CD14-positive monocyte (primary cell): ENCODE measurements around the gene GOLM1. TPM values are rescaled to one million over a fixed set of nuclear protein-coding genes. Genes with fewer than 3 reads are reported as not detected.

ENCODE experiments used
- DNase-seq, 3 donors: peaks; one replicate each; pipeline ENCODE4 v3.0.0-alpha.2; 2011 to 2022
- H2AFZ ChIP-seq: 2 replicates; pipeline ENCODE4 v1.6.0; 2012; ENCODE audit warnings: mild to moderate bottlenecking, low read depth, low read length, inconsistent platforms; ENCODE audit not compliant: insufficient read depth, poor library complexity, severe bottlenecking
- H3K27ac ChIP-seq, 2 donors: 1 replicate in 1 of 2; 2 replicates in 1 of 2; pipeline ENCODE4 v1.5.1; 2012 to 2013; ENCODE audit warnings: low read length in 2 of 2, control low read depth in 1 of 2, inconsistent platforms in 1 of 2, low read depth in 1 of 2, mild to moderate bottlenecking in 1 of 2
- H3K27me3 ChIP-seq, 2 donors: one replicate each; pipeline versions ENCODE4 v1.6.0 to v1.6.1; 2011 to 2013; ENCODE audit warnings: low read length in 2 of 2; ENCODE audit not compliant: control insufficient read depth in 2 of 2, insufficient read depth in 2 of 2
- H3K36me3 ChIP-seq, 2 donors: replicated peaks in 1 of 2; 1 replicate in 1 of 2; 2 replicates in 1 of 2; pipeline versions ENCODE4 v1.5.1 to v1.6.1; 2012 to 2013; ENCODE audit warnings: low read length in 2 of 2, control low read depth in 1 of 2, inconsistent platforms in 1 of 2, mild to moderate bottlenecking in 1 of 2; ENCODE audit not compliant: insufficient read depth in 2 of 2, control insufficient read depth in 1 of 2
- H3K4me1 ChIP-seq, 2 donors: 1 replicate in 1 of 2; 2 replicates in 1 of 2; pipeline versions ENCODE4 v1.5.1 to v1.6.1; 2012 to 2013; ENCODE audit warnings: low read length in 2 of 2, control low read depth in 1 of 2, inconsistent platforms in 1 of 2, mild to moderate bottlenecking in 1 of 2, moderate library complexity in 1 of 2; ENCODE audit not compliant: insufficient read depth in 2 of 2, control insufficient read depth in 1 of 2
- H3K4me2 ChIP-seq: replicated peaks from 2 replicates; pipeline ENCODE3; 2012; ENCODE audit warnings: low read length, moderate library complexity, mild to moderate bottlenecking; ENCODE audit not compliant: poor library complexity, severe bottlenecking; ENCODE audit errors: extremely low read depth
- H3K4me3 ChIP-seq, 3 experiments: fragments of 200-600 bp in 1 of 3; sonication (generic) in 1 of 3; replicated peaks in 1 of 3; 1 replicate in 2 of 3; 2 replicates in 1 of 3; pipeline ENCODE4 v1.5.1; 2011 to 2013; ENCODE audit warnings: low read length in 3 of 3, mild to moderate bottlenecking in 3 of 3, control low read depth in 2 of 3, low read depth in 2 of 3, inconsistent platforms in 1 of 3, moderate library complexity in 1 of 3
- H3K79me2 ChIP-seq: 2 replicates; pipeline ENCODE4 v1.6.0; 2012; ENCODE audit warnings: mild to moderate bottlenecking, control low read depth, inconsistent platforms, low read length, moderate library complexity; ENCODE audit not compliant: insufficient read depth
- H3K9ac ChIP-seq: 2 replicates; pipeline ENCODE4 v1.6.0; 2017; ENCODE audit warnings: low read length, mild to moderate bottlenecking; ENCODE audit not compliant: insufficient read depth, poor library complexity, severe bottlenecking
- H3K9me3 ChIP-seq, 2 donors: replicated peaks in 1 of 2; 1 replicate in 1 of 2; 2 replicates in 1 of 2; pipeline versions ENCODE4 v1.5.1 to v1.6.1; 2012 to 2013; ENCODE audit warnings: low read length in 2 of 2, control low read depth in 1 of 2; ENCODE audit not compliant: control insufficient read depth in 1 of 2, insufficient read depth in 1 of 2
- H4K20me1 ChIP-seq: 2 replicates; pipeline ENCODE4 v1.6.0; 2012; ENCODE audit warnings: mild to moderate bottlenecking, low read length, control low read depth, moderate library complexity; ENCODE audit not compliant: insufficient read depth
- H3K27ac Mint-ChIP-seq, 7 donors: one replicate each; pipeline ENCODE4 v1.8.0; 2020; ENCODE audit warnings: mild to moderate bottlenecking in 7 of 7, mixed read lengths in 7 of 7, moderate library complexity in 6 of 7, inconsistent platforms in 2 of 7
- H3K27me3 Mint-ChIP-seq, 3 donors: one replicate each; pipeline ENCODE4 v1.8.0; 2021 to 2022; ENCODE audit warnings: low read depth in 3 of 3, mild to moderate bottlenecking in 3 of 3, mixed read lengths in 3 of 3, moderate library complexity in 3 of 3, inconsistent platforms in 1 of 3
- H3K36me3 Mint-ChIP-seq, 2 donors: one replicate each; pipeline ENCODE4 v1.8.0; 2020; ENCODE audit warnings: mixed read lengths in 2 of 2, inconsistent platforms in 1 of 2, mild to moderate bottlenecking in 1 of 2
- H3K4me1 Mint-ChIP-seq: one replicate; pipeline ENCODE4 v1.8.0; 2020; ENCODE audit warnings: mild to moderate bottlenecking, mixed read lengths
- H3K4me3 Mint-ChIP-seq, 2 donors: one replicate each; pipeline ENCODE4 v1.8.0; 2020; ENCODE audit warnings: mild to moderate bottlenecking in 2 of 2, mixed read lengths in 2 of 2, moderate library complexity in 1 of 2
- H3K9me3 Mint-ChIP-seq, 7 donors: one replicate each; pipeline ENCODE4 v1.8.0; 2020 to 2022; ENCODE audit warnings: mixed read lengths in 7 of 7, mild to moderate bottlenecking in 6 of 7, moderate library complexity in 6 of 7, inconsistent platforms in 2 of 7
- WGBS: methylation state at CpG from one replicate; pipeline ENCODE4 v1.1.5; 2013; ENCODE audit warnings: missing lambda C conversion rate; ENCODE audit not compliant: insufficient coverage; 5-methylcytosine and 5-hydroxymethylcytosine counted together
- intact Hi-C, 2 donors: fragments of 100-400 bp; cut with micrococcal nuclease; formaldehyde crosslinking; loops; one replicate each; pipeline versions ENCODE4 v1.15.0 to v1.15.1; 2023
- polyA plus RNA-seq, 3 donors: library from polyadenylated mRNA; depleted of rRNA in 1 of 3; unstranded in 2 of 3; stranded (reverse) in 1 of 3; fragments of 300-500 nt in 2 of 3; fragments of >200 nt in 1 of 3; fragmentation: Illumina TruSeq in 2 of 3; gene quantifications; 1 replicate in 2 of 3; 2 replicates in 1 of 3; pipeline ENCODE4 v1.2.3, GENCODE V29; 2012 to 2021
- TF ChIP-seq, protein P1 (sequence below): fragments of 200-600 bp; IDR thresholded peaks from one replicate; pipeline ENCODE4 v1.8.0; 2022; ENCODE audit warnings: antibody characterized with exemption, mild to moderate bottlenecking

The GOLM1 gene
- polyA plus RNA-seq, 3 donors, result 10.4 to 27.5 (median 12.9) TPM

DNA sequence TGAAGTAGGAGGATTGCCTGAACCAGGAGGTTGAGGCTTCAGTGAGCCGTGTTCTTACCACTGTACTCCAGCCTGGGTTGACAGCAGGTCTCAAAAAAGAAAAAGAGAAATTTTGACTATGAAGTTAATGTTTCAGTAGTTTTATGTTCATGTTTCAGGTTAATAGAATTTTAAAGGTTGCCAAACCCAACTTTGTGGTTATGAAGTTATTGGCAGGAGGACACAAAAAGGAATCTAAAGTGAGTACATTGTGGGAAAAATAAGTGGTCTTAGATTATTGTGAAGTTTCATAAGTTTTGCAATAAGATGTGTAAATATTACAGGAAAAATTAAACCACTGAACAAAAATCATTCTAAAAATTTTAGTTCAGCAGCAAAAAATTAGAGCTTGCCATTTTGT lies 78.6 kb downstream of the GOLM1 start:
- no peaks in the 10 kb centered on the region for H3K4me1 Mint-ChIP-seq
- H3K4me2 ChIP-seq, result no peak overlapping the region
- TF ChIP-seq, protein P1, sequence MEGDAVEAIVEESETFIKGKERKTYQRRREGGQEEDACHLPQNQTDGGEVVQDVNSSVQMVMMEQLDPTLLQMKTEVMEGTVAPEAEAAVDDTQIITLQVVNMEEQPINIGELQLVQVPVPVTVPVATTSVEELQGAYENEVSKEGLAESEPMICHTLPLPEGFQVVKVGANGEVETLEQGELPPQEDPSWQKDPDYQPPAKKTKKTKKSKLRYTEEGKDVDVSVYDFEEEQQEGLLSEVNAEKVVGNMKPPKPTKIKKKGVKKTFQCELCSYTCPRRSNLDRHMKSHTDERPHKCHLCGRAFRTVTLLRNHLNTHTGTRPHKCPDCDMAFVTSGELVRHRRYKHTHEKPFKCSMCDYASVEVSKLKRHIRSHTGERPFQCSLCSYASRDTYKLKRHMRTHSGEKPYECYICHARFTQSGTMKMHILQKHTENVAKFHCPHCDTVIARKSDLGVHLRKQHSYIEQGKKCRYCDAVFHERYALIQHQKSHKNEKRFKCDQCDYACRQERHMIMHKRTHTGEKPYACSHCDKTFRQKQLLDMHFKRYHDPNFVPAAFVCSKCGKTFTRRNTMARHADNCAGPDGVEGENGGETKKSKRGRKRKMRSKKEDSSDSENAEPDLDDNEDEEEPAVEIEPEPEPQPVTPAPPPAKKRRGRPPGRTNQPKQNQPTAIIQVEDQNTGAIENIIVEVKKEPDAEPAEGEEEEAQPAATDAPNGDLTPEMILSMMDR, result no peak
- no peak overlapping the region for H3K9ac ChIP-seq
- H3K4me3 ChIP-seq, result no peak overlapping the region
- H3K27ac Mint-ChIP-seq, result no peak overlapping the region
- H3K27ac ChIP-seq, result no peak overlapping the region
- 100% methylated on average over 1 of the region's 1 CpG for WGBS
- H4K20me1 ChIP-seq, result no peaks in the 10 kb centered on the region
- H2AFZ ChIP-seq, result no peak overlapping the region
- H3K79me2 ChIP-seq, result no peaks in the 10 kb centered on the region
- no peaks in the 10 kb centered on the region for H3K9me3 ChIP-seq
- no peaks in the 10 kb centered on the region for H3K4me1 ChIP-seq
- peaks cover 72 to 81% of the 10 kb centered on the region in 2 donors for H3K36me3 Mint-ChIP-seq
- no peaks in the 10 kb centered on the region for H3K27me3 ChIP-seq
- no peak overlapping the region for H3K4me3 Mint-ChIP-seq
- intact Hi-C loops, result no loop called here
- DNase-seq, result no peak
- H3K9me3 Mint-ChIP-seq, result peaks cover 0 to 2% (median 0%) of the 10 kb centered on the region in 7 donors
- peaks cover 52 to 90% of the 10 kb centered on the region in 2 donors for H3K36me3 ChIP-seq
- H3K27me3 Mint-ChIP-seq, result peaks cover 0 to 1% (median 0%) of the 10 kb centered on the region in 3 donors

DNA sequence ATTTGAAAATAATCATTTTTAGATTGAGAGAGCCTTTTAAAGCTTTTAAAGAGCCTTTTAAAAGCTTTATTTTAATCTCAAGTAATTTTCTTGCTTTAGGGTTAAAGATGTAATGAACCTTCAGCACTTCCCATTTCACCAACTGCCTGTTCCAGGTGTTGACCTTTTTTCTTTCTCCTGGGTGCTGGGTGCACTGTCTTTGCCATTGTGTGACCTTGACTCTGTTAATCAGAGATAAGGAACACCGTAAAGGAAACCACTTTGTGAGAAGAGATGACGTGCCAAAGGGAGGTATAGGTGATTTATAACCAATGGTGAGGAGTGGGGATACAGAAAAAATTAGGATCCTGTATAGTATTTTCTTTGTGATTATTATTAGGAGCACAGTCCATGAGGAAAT lies 90.2 kb downstream of the GOLM1 start:
- intact Hi-C loops, result no loop called here
- Histone ChIP-seq H3K27me3 (no peaks in the 10 kb centered on the region), H3K79me2 (no peaks in the 10 kb centered on the region), H3K4me1 (no peaks in the 10 kb centered on the region), H4K20me1 (no peaks in the 10 kb centered on the region), H3K36me3 (peaks cover 60 to 81% of the 10 kb centered on the region in 2 donors), H3K27ac (no peak overlapping the region), H3K4me3 (no peak overlapping the region), H3K4me2 (no peak overlapping the region), H3K9ac (no peak overlapping the region), H3K9me3 (peaks cover 11 to 13% of the 10 kb centered on the region in 2 donors), H2AFZ (no peak overlapping the region)
- no peak overlapping the region for H3K4me3 Mint-ChIP-seq
- peaks cover 64 to 70% of the 10 kb centered on the region in 2 donors for H3K36me3 Mint-ChIP-seq
- WGBS, result 60% methylated on average over 1 of the region's 2 CpGs
- TF ChIP-seq, protein P1, result no peak
- peaks cover 8 to 16% (median 10%) of the 10 kb centered on the region in 7 donors for H3K9me3 Mint-ChIP-seq
- H3K4me1 Mint-ChIP-seq, result no peaks in the 10 kb centered on the region
- peaks cover 0 to under 1% (median 0%) of the 10 kb centered on the region in 3 donors for H3K27me3 Mint-ChIP-seq
- H3K27ac Mint-ChIP-seq, result peak overlapping the region in 1 of 7 donors; percentile 16
- DNase-seq, result no peak
